ENCODE measurements around the gene OSMR.

- TF ChIP-seq CTCF (conservative IDR thresholded peaks at IDR 0.05) (no peak), ZFX (IDR thresholded peaks at IDR 0.05) (no peak)
Observed at GRCh38 chr5:38867032-38867398, 21.2 kb downstream of the OSMR start.

All from C4-2B (cell line).